Measurements from ENCODE around the gene TMEM132D. TPM values are rescaled to one million over a fixed set of nuclear protein-coding genes. Genes with fewer than 3 reads are reported as not detected.

The TMEM132D gene
- total and polyA plus RNA-seq, 2 donors (not counting 3 experiments of a cell fraction or from before 2014, with no cell fraction given) = not detected

DNA sequence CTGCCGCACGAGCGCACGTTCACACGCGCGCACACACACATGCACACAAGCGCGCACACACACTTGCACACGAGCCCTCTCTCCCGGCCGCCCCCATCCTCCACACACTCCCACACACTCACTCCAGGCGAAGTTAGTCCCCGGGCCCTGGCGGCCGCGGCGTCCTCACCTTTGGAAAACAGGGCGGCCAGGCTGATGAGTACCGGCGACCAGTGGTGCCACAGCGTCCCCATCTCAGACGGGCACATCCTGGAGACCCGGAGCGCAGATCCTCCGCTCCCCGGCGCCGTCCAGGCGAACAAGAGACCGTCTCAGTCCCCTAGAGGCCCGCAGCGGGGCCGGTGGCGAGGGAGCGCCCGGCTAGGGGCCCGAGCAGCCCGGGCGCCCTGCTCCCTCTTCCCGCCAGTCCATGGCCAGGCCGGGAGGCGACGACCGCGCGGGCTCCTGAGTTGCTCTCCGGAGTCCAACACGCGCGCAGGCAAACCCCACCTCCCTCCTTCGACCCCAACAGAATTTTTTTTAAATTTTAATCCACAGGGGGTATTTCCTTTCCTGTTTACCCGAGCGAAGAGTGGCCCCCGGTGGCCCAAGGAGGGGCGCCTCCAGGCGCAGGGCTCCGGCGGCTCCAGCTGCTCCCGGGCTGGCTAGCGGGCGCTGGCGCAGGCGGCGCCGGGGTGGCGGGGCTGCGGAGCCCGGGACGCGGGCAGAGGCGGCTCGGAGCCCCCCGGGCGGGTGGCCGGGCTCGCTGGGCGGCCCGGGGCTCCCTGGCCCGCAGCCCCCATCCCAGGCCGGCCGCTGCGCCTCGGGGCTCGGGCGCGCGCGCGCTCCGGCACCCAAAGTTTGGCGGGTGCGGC, 506 bp downstream of the TMEM132D start:
- H3K27ac ChIP-seq (ENCODE audit: insufficient read depth, low read depth, low read length) = no peak overlapping the region
- ChIA-PET CTCF (no interaction called here), POLR2A (no interaction called here)
- peaks cover 5% of the 10 kb centered on the region for H3K9me3 ChIP-seq (replicated peaks; ENCODE audit: control insufficient read depth, insufficient read depth, low read length)
- no peak for FAIRE-seq
- dilution Hi-C loops (cut with MboI; ENCODE audit: extremely low pct_ligation_motif_present, low sequenced_read_pairs) (no loop called here), intact Hi-C loops (cut with micrococcal nuclease) (no loop called here)
- H3K4me3 ChIP-seq (replicated peaks in 1 of 3; ENCODE audit: insufficient read depth in 1 of 3, low read depth in 1 of 3, low read length in 3 of 3) = no peak overlapping the region
- TF ChIP-seq GATA2 (IDR thresholded peaks at IDR 0.05; ENCODE audit: insufficient read depth, insufficient read length, low read depth, low read length) (no peak), MAX (IDR thresholded peaks at IDR 0.05; ENCODE audit: insufficient read depth, insufficient read length) (no peak), JUN (IDR thresholded peaks at IDR 0.05; ENCODE audit: borderline replicate concordance, insufficient read depth, insufficient read length, low read depth) (no peak), CTCF (IDR thresholded peaks at IDR 0.05; ENCODE audit: extremely low read depth in 1 of 2, insufficient read depth in 1 of 2, low read depth in 1 of 2, low read length in 2 of 2) (no peak), EZH2 (IDR thresholded peaks at IDR 0.05; ENCODE audit: borderline replicate concordance, low read depth, low read length, severe bottlenecking) (no peak), POLR2AphosphoS5 (IDR thresholded peaks at IDR 0.05; ENCODE audit: insufficient read depth, low read depth, low read length) (no peak)
- no peaks in the 10 kb centered on the region for H3K27me3 ChIP-seq (ENCODE audit: control insufficient read depth in 2 of 2, insufficient read depth in 2 of 2, low read length in 2 of 2)
- no peaks in the 10 kb centered on the region for H3K4me1 ChIP-seq (ENCODE audit: control insufficient read depth, extremely low read depth, insufficient read depth, low read length)
- H2AFZ ChIP-seq (ENCODE audit: low read depth, low read length) = no peak overlapping the region
- no peak overlapping the region for H3K9ac ChIP-seq (replicated peaks; ENCODE audit: extremely low read depth, insufficient read depth, low read length)
- DNase-seq (ENCODE audit: low read depth, low spot score) = no peak
- no peaks in the 10 kb centered on the region for H3K36me3 ChIP-seq (ENCODE audit: control insufficient read depth in 2 of 2, extremely low read depth in 1 of 2, insufficient read depth in 2 of 2, low read length in 2 of 2)
- no peak overlapping the region for H3K4me2 ChIP-seq (ENCODE audit: insufficient read depth, low read length)
- no TSS peak for BruUV-seq (replicated peaks)
- no peaks in the 10 kb centered on the region for H3K9me1 ChIP-seq (replicated peaks; ENCODE audit: control insufficient read depth, extremely low read depth, insufficient read depth, low read length)
- H3K79me2 ChIP-seq (ENCODE audit: control insufficient read depth, insufficient read depth, low read length) = no peaks in the 10 kb centered on the region
- no peaks in the 10 kb centered on the region for H4K20me1 ChIP-seq (replicated peaks; ENCODE audit: control insufficient read depth, extremely low read depth, insufficient read depth, low read length)
